ENCODE data around the gene COX15.
A peak's percentile ranks its signal among the peaks of the same experiment; 100 is the strongest.
"Not testable (repeated sequence)": the region's sequence is repeated elsewhere in the genome, so short reads cannot be mapped to it uniquely, and the experiment has no call there.

Gene COX15

GRCh38 chr10:99734111-99734510 is 2.2 kb upstream of the COX15 start:
- not testable (repeated sequence) for H3K27ac ChIP-seq (ENCODE audit: low read length); H3K27me3 ChIP-seq (ENCODE audit: control insufficient read depth, insufficient read depth, low read length); H3K9ac ChIP-seq (ENCODE audit: low read length); H3K9me3 ChIP-seq (ENCODE audit: control insufficient read depth, low read depth, low read length); H3K4me1 ChIP-seq (ENCODE audit: control insufficient read depth, low read depth, low read length); H3K4me3 ChIP-seq (ENCODE audit: low read length)
- H3K36me3 ChIP-seq (ENCODE audit: control insufficient read depth, low read depth, low read length), result peaks cover 17% of the 10 kb centered on the region

GRCh38 chr10:99733366-99733765 is 1.4 kb upstream of the COX15 start:
- Histone ChIP-seq H3K4me1 (ENCODE audit: control insufficient read depth, low read depth, low read length) (no peaks in the 10 kb centered on the region), H3K36me3 (ENCODE audit: control insufficient read depth, low read depth, low read length) (peaks cover 17% of the 10 kb centered on the region), H3K27me3 (ENCODE audit: control insufficient read depth, insufficient read depth, low read length) (no peaks in the 10 kb centered on the region), H3K9me3 (ENCODE audit: control insufficient read depth, low read depth, low read length) (no peaks in the 10 kb centered on the region), H3K4me3 (ENCODE audit: low read length) (no peak overlapping the region), H3K27ac (ENCODE audit: low read length) (no peak overlapping the region), H3K9ac (ENCODE audit: low read length) (no peak overlapping the region)

- peak overlapping the region; percentile 90 for H3K4me3 ChIP-seq (ENCODE audit: low read length)
- H3K36me3 ChIP-seq (ENCODE audit: control insufficient read depth, low read depth, low read length), result peaks cover 16% of the 10 kb centered on the region
- H3K4me1 ChIP-seq (ENCODE audit: control insufficient read depth, low read depth, low read length), result no peaks in the 10 kb centered on the region
- H3K9me3 ChIP-seq (ENCODE audit: control insufficient read depth, low read depth, low read length), result no peaks in the 10 kb centered on the region
- peak overlapping the region; percentile 91 for H3K9ac ChIP-seq (ENCODE audit: low read length)
- peak overlapping the region; percentile 17 for H3K27ac ChIP-seq (ENCODE audit: low read length)
- H3K27me3 ChIP-seq (ENCODE audit: control insufficient read depth, insufficient read depth, low read length), result no peaks in the 10 kb centered on the region
Observed at GRCh38 chr10:99731306-99732032, 458 bp downstream of the COX15 start.

GRCh38 chr10:99730026-99730425 is 1.9 kb downstream of the COX15 start:
- peaks cover 25% of the 10 kb centered on the region for H3K36me3 ChIP-seq (ENCODE audit: control insufficient read depth, low read depth, low read length)
- H3K9ac ChIP-seq (ENCODE audit: low read length), result no peak overlapping the region
- no peaks in the 10 kb centered on the region for H3K9me3 ChIP-seq (ENCODE audit: control insufficient read depth, low read depth, low read length)
- no peaks in the 10 kb centered on the region for H3K4me1 ChIP-seq (ENCODE audit: control insufficient read depth, low read depth, low read length)
- H3K27ac ChIP-seq (ENCODE audit: low read length), result no peak overlapping the region
- H3K27me3 ChIP-seq (ENCODE audit: control insufficient read depth, insufficient read depth, low read length), result no peaks in the 10 kb centered on the region
- H3K4me3 ChIP-seq (ENCODE audit: low read length), result no peak overlapping the region

- no peak overlapping the region for H3K4me3 ChIP-seq (ENCODE audit: low read length)
- H3K27me3 ChIP-seq (ENCODE audit: control insufficient read depth, insufficient read depth, low read length), result no peaks in the 10 kb centered on the region
- H3K27ac ChIP-seq (ENCODE audit: low read length), result no peak overlapping the region
- no peaks in the 10 kb centered on the region for H3K4me1 ChIP-seq (ENCODE audit: control insufficient read depth, low read depth, low read length)
- peaks cover 60% of the 10 kb centered on the region for H3K36me3 ChIP-seq (ENCODE audit: control insufficient read depth, low read depth, low read length)
- no peaks in the 10 kb centered on the region for H3K9me3 ChIP-seq (ENCODE audit: control insufficient read depth, low read depth, low read length)
- no peak overlapping the region for H3K9ac ChIP-seq (ENCODE audit: low read length)
Observed at GRCh38 chr10:99720387-99720786, 11.5 kb downstream of the COX15 start.

DNA sequence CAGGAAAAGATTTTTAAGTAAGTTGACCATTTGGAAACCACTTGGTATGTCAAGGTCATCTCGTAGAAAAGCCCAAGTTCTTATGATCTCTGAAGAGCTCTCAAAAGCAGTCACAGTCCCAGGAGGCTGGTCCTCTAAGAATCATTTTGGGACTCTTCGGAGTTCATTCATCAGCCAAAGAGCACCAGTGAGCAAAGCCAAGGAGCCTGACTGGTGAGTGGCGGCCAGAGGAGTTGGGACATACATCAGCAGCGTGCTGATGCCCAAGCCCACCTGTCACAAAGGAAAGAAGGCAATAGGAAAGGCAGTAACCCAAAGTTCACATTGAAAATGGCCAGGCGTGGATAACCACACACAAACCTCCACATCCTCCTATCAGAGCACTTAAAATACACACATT is 17.5 kb downstream of the COX15 start:
- Histone ChIP-seq H3K27ac (ENCODE audit: low read length) (no peak overlapping the region), H3K4me1 (ENCODE audit: control insufficient read depth, low read depth, low read length) (no peaks in the 10 kb centered on the region), H3K9ac (ENCODE audit: low read length) (no peak overlapping the region), H3K9me3 (ENCODE audit: control insufficient read depth, low read depth, low read length) (no peaks in the 10 kb centered on the region), H3K27me3 (ENCODE audit: control insufficient read depth, insufficient read depth, low read length) (no peaks in the 10 kb centered on the region), H3K36me3 (ENCODE audit: control insufficient read depth, low read depth, low read length) (peaks cover 59% of the 10 kb centered on the region), H3K4me3 (ENCODE audit: low read length) (no peak overlapping the region)

GRCh38 chr10:99711129-99711719 is 20.7 kb downstream of the COX15 start:
- Histone ChIP-seq H3K36me3 (ENCODE audit: control insufficient read depth, low read depth, low read length) (peaks cover 49% of the 10 kb centered on the region), H3K4me3 (ENCODE audit: low read length) (no peak overlapping the region), H3K9ac (ENCODE audit: low read length) (no peak overlapping the region), H3K9me3 (ENCODE audit: control insufficient read depth, low read depth, low read length) (no peaks in the 10 kb centered on the region), H3K4me1 (ENCODE audit: control insufficient read depth, low read depth, low read length) (no peaks in the 10 kb centered on the region), H3K27ac (ENCODE audit: low read length) (no peak overlapping the region), H3K27me3 (ENCODE audit: control insufficient read depth, insufficient read depth, low read length) (no peaks in the 10 kb centered on the region)

- Histone ChIP-seq H3K27me3 (ENCODE audit: control insufficient read depth, insufficient read depth, low read length) (no peaks in the 10 kb centered on the region), H3K4me3 (ENCODE audit: low read length) (no peak overlapping the region), H3K36me3 (ENCODE audit: control insufficient read depth, low read depth, low read length) (peaks cover 46% of the 10 kb centered on the region), H3K4me1 (ENCODE audit: control insufficient read depth, low read depth, low read length) (no peaks in the 10 kb centered on the region), H3K27ac (ENCODE audit: low read length) (no peak overlapping the region), H3K9ac (ENCODE audit: low read length) (no peak overlapping the region), H3K9me3 (ENCODE audit: control insufficient read depth, low read depth, low read length) (no peaks in the 10 kb centered on the region)
Observed at GRCh38 chr10:99709480-99710229, 22.3 kb downstream of the COX15 start.

GRCh38 chr10:99708428-99709012 is 23.4 kb downstream of the COX15 start:
- Histone ChIP-seq H3K4me3 (ENCODE audit: low read length) (no peak overlapping the region), H3K27ac (ENCODE audit: low read length) (no peak overlapping the region), H3K36me3 (ENCODE audit: control insufficient read depth, low read depth, low read length) (peaks cover 42% of the 10 kb centered on the region), H3K9ac (ENCODE audit: low read length) (no peak overlapping the region), H3K9me3 (ENCODE audit: control insufficient read depth, low read depth, low read length) (no peaks in the 10 kb centered on the region), H3K27me3 (ENCODE audit: control insufficient read depth, insufficient read depth, low read length) (no peaks in the 10 kb centered on the region), H3K4me1 (ENCODE audit: control insufficient read depth, low read depth, low read length) (no peaks in the 10 kb centered on the region)

DNA sequence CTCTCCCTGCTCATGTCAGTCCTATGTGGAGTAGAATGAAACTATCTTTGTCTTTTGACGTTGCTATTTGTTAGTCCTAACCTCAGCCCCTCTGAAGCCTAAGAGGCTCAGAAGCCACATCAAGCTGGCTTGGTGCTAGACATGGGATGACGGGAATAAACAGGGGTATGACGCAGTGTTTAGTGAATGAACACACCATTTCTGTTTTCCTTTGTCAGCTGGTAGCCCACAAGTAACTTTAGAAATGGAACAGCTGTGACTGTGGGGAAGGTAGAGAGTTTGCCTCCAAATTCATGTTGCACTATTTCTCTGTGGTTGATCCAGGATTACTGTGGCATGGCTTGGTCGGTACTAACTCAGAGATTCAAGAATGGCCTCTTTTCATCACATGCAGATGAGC is 31.3 kb downstream of the COX15 start:
- Histone ChIP-seq H3K9me3 (ENCODE audit: control insufficient read depth, low read depth, low read length) (no peaks in the 10 kb centered on the region), H3K36me3 (ENCODE audit: control insufficient read depth, low read depth, low read length) (peaks cover 36% of the 10 kb centered on the region), H3K27me3 (ENCODE audit: control insufficient read depth, insufficient read depth, low read length) (no peaks in the 10 kb centered on the region), H3K4me1 (ENCODE audit: control insufficient read depth, low read depth, low read length) (no peaks in the 10 kb centered on the region), H3K4me3 (ENCODE audit: low read length) (no peak overlapping the region), H3K9ac (ENCODE audit: low read length) (no peak overlapping the region), H3K27ac (ENCODE audit: low read length) (no peak overlapping the region)

DNA sequence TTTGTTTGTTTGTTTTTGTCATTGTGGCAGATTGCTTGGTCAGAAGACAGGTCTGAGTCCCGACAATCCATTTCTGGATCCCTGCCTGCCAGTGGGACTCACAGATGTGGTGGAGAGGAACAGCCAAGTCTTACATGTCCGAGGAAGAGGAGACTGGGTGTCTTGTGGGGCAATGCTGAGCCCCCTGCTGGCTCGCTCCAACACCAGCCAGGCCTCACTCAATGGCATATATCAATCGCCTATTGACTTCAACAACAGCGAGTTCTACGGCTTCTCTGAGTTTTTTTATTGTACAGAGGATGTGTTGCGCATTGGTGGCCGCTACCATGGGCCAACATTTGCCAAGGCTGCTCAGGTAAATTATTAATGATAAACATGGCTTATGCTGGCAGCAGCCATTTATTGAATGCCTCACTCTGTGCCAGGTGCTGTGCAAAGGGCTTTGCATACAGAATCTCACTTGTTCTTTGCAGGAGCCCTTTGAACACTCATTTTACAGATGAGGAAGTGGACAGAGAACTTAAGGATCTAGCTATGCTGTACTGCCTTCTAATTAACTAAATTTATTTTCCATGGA is 33.3 kb downstream of the COX15 start:
- H3K9me3 ChIP-seq (ENCODE audit: control insufficient read depth, low read depth, low read length), result no peaks in the 10 kb centered on the region
- peaks cover 25% of the 10 kb centered on the region for H3K36me3 ChIP-seq (ENCODE audit: control insufficient read depth, low read depth, low read length)
- H3K9ac ChIP-seq (ENCODE audit: low read length), result no peak overlapping the region
- no peak overlapping the region for H3K4me3 ChIP-seq (ENCODE audit: low read length)
- H3K27ac ChIP-seq (ENCODE audit: low read length), result no peak overlapping the region
- H3K27me3 ChIP-seq (ENCODE audit: control insufficient read depth, insufficient read depth, low read length), result no peaks in the 10 kb centered on the region
- H3K4me1 ChIP-seq (ENCODE audit: control insufficient read depth, low read depth, low read length), result no peaks in the 10 kb centered on the region

Measured in iPS-18a (cell line).